WTC11 (cell line): Measurements from ENCODE around the gene PALD1. TPM values are rescaled to one million over a fixed set of nuclear protein-coding genes. Genes with fewer than 3 reads are reported as not detected.

Experiments used
- ATAC-seq: fragments of 200-7000 bp; cut with Tn5 transposase; 2 replicates; pipeline ENCODE4 v1.10.0; 2021; ENCODE audit warnings: mild to moderate bottlenecking, moderate library complexity
- CTCF ChIA-PET: fragments of 300-600 bp; sonication (Branson Sonifier 250); formaldehyde crosslinking; loops from one replicate; lab custom pipeline; 2021; ENCODE audit warnings: antibody characterized with exemption; lab: Charles Lee
- POLR2A ChIA-PET: fragments of 350-600 bp; sonication (Branson Sonifier 250); formaldehyde crosslinking; loops from one replicate; lab custom pipeline; 2021; ENCODE audit warnings: antibody characterized with exemption; lab: Charles Lee
- DNase-seq: peaks from one replicate; pipeline ENCODE4 v3.0.0; 2021; ENCODE audit warnings: low spot score
- H3K27ac Mint-ChIP-seq: 2 replicates; pipeline ENCODE4 v1.8.0; 2021; ENCODE audit warnings: mixed read lengths
- H3K27me3 Mint-ChIP-seq: 2 replicates; pipeline ENCODE4 v1.8.0; 2021; ENCODE audit warnings: low read depth, mild to moderate bottlenecking, moderate library complexity, mixed read lengths
- H3K36me3 Mint-ChIP-seq: 2 replicates; pipeline ENCODE4 v1.8.0; 2021; ENCODE audit warnings: mixed read lengths
- H3K4me1 Mint-ChIP-seq: 2 replicates; pipeline ENCODE4 v1.8.0; 2022; ENCODE audit warnings: mixed read lengths
- H3K4me3 Mint-ChIP-seq: 2 replicates; pipeline ENCODE4 v1.8.0; 2021; ENCODE audit warnings: mild to moderate bottlenecking, moderate library complexity, mixed read lengths
- H3K9me3 Mint-ChIP-seq: 2 replicates; pipeline ENCODE4 v1.8.0; 2021; ENCODE audit warnings: mixed read lengths
- ATF2 ChIP-seq: sonication (generic); formaldehyde crosslinking; IDR thresholded peaks from 2 replicates; pipeline ENCODE4 v1.8.1; 2022; ENCODE audit warnings: low read depth, missing genetic modification reagents, borderline replicate concordance
- ETV6 ChIP-seq: sonication (generic); formaldehyde crosslinking; IDR thresholded peaks from 2 replicates; pipeline ENCODE4 v1.8.1; 2022; ENCODE audit warnings: mild to moderate bottlenecking, missing genetic modification reagents
- KAT7 ChIP-seq: sonication (generic); formaldehyde crosslinking; IDR thresholded peaks from 2 replicates; pipeline ENCODE4 v1.8.1; 2023; ENCODE audit warnings: missing genetic modification reagents, mild to moderate bottlenecking, borderline replicate concordance
- MXD4 ChIP-seq: fragments of 250-450 bp; sonication (Bioruptor Pico); IDR thresholded peaks from 2 replicates; pipeline ENCODE4 v1.8.0; 2021; ENCODE audit warnings: mild to moderate bottlenecking, moderate library complexity, borderline replicate concordance
- NR2C2 ChIP-seq: sonication (generic); formaldehyde crosslinking; IDR thresholded peaks from 2 replicates; pipeline ENCODE4 v1.8.0; 2022; ENCODE audit warnings: mild to moderate bottlenecking, missing genetic modification reagents
- SMAD3 ChIP-seq: sonication (generic); formaldehyde crosslinking; IDR thresholded peaks from 2 replicates; pipeline ENCODE4 v1.8.0; 2022; ENCODE audit warnings: missing genetic modification reagents, mild to moderate bottlenecking, borderline replicate concordance
- STAT6 ChIP-seq: sonication (generic); formaldehyde crosslinking; conservative IDR thresholded peaks from 2 replicates; pipeline ENCODE4 v1.8.1; 2023; ENCODE audit warnings: mild to moderate bottlenecking, low read depth, missing genetic modification reagents, moderate library complexity
- ZNF138 ChIP-seq: sonication (generic); formaldehyde crosslinking; conservative IDR thresholded peaks from 2 replicates; pipeline ENCODE4 v1.8.1; 2022; ENCODE audit warnings: mild to moderate bottlenecking, moderate library complexity, missing genetic modification reagents
- ZNF219 ChIP-seq: sonication (generic); formaldehyde crosslinking; IDR thresholded peaks from 2 replicates; pipeline ENCODE4 v1.8.0; 2023; ENCODE audit warnings: missing genetic modification reagents, mild to moderate bottlenecking, borderline replicate concordance
- ZNF532 ChIP-seq: fragments of 250-450 bp; sonication (Bioruptor Pico); IDR thresholded peaks from 2 replicates; pipeline ENCODE4 v1.9.0; 2021; ENCODE audit warnings: mild to moderate bottlenecking, borderline replicate concordance
- total RNA-seq: library from RNA; stranded (reverse); gene quantifications from 3 replicates; pipeline ENCODE4 v1.2.3, GENCODE V29; 2021

Gene PALD1
- total RNA-seq, 1 experiment from 2014 or later = 43.6 TPM

GRCh38 chr10:70508912-70509756, 30.6 kb downstream of the PALD1 start (continued):
- TF ChIP-seq ZNF532 = no peak
- no peak for TF ChIP-seq ZNF138 (CRISPR knock-in tag)
- no peak for TF ChIP-seq KAT7 (CRISPR knock-in tag)
- no peak for TF ChIP-seq ETV6 (CRISPR knock-in tag)
- TF ChIP-seq STAT6 (CRISPR knock-in tag) = no peak

GRCh38 chr10:70509757-70510147, 31.2 kb downstream of the PALD1 start:
- Mint-ChIP-seq H3K9me3 (no peaks in the 10 kb centered on the region), H3K4me1 (peaks cover 56% of the 10 kb centered on the region), H3K4me3 (no peak overlapping the region), H3K36me3 (no peaks in the 10 kb centered on the region), H3K27me3 (no peaks in the 10 kb centered on the region), H3K27ac (0 out of 2 replicates have a peak overlapping the region, but pooled peaks have one; percentile 41)
- TF ChIP-seq ZNF138 (CRISPR knock-in tag) (no peak), MXD4 (CRISPR knock-in tag) (no peak)
- ChIA-PET POLR2A (no interaction called here), CTCF (interaction anchor here (1.0 to 2.0 kb wide), 7 partner anchors 14 to 48 kb away, joined by 3 to 12 read pairs (median 4); no protein-coding TSS in a partner anchor)
- DNase-seq (no peak), ATAC-seq (no peak)

GRCh38 chr10:70510453-70510852, 31.9 kb downstream of the PALD1 start:
- Mint-ChIP-seq H3K9me3 (no peaks in the 10 kb centered on the region), H3K4me1 (peaks cover 57% of the 10 kb centered on the region), H3K36me3 (no peaks in the 10 kb centered on the region), H3K4me3 (no peak overlapping the region), H3K27ac (0 out of 2 replicates have a peak overlapping the region, but pooled peaks have one; percentile 60), H3K27me3 (no peaks in the 10 kb centered on the region)
- POLR2A ChIA-PET = interaction anchor here (0.6 kb wide), 1 partner anchor 27 kb away, joined by 3 read pairs; no protein-coding TSS in a partner anchor
- DNase-seq (no peak), ATAC-seq (no peak)
- no peak for TF ChIP-seq ATF2 (CRISPR knock-in tag)
- TF ChIP-seq NR2C2 (CRISPR knock-in tag) = no peak
- 0 out of 2 replicates have a peak, but pooled peaks have one; percentile 22 for TF ChIP-seq SMAD3 (CRISPR knock-in tag)
- no peak for TF ChIP-seq ZNF219 (CRISPR knock-in tag)
- CTCF ChIA-PET = interaction anchor here (1.0 kb wide), 2 partner anchors 32 to 39 kb away, joined by 3 read pairs; partner anchors contain the start of gene PALD1
